WTC11 (cell line): ENCODE results near the gene GDF2. TPM values are rescaled to one million over a fixed set of nuclear protein-coding genes. Genes with fewer than 3 reads are reported as not detected.

Source experiments
- ATAC-seq: fragments of 200-7000 bp; cut with Tn5 transposase; 2 replicates; pipeline ENCODE4 v1.10.0; 2021; ENCODE audit warnings: mild to moderate bottlenecking, moderate library complexity
- Bru-seq: library from RNA; stranded (reverse); fragments of 400-500 nt; gene quantifications from one replicate; lab custom pipeline; 2021; lab: Mats Ljungman, UMichigan
- CTCF ChIA-PET: fragments of 300-600 bp; sonication (Branson Sonifier 250); formaldehyde crosslinking; loops from one replicate; lab custom pipeline; 2021; ENCODE audit warnings: antibody characterized with exemption; lab: Charles Lee
- POLR2A ChIA-PET: fragments of 350-600 bp; sonication (Branson Sonifier 250); formaldehyde crosslinking; loops from one replicate; lab custom pipeline; 2021; ENCODE audit warnings: antibody characterized with exemption; lab: Charles Lee
- DNase-seq: peaks from one replicate; pipeline ENCODE4 v3.0.0; 2021; ENCODE audit warnings: low spot score
- H3K27ac Mint-ChIP-seq: 2 replicates; pipeline ENCODE4 v1.8.0; 2021; ENCODE audit warnings: mixed read lengths
- H3K27me3 Mint-ChIP-seq: 2 replicates; pipeline ENCODE4 v1.8.0; 2021; ENCODE audit warnings: low read depth, mild to moderate bottlenecking, moderate library complexity, mixed read lengths
- H3K36me3 Mint-ChIP-seq: 2 replicates; pipeline ENCODE4 v1.8.0; 2021; ENCODE audit warnings: mixed read lengths
- H3K4me1 Mint-ChIP-seq: 2 replicates; pipeline ENCODE4 v1.8.0; 2022; ENCODE audit warnings: mixed read lengths
- H3K4me3 Mint-ChIP-seq: 2 replicates; pipeline ENCODE4 v1.8.0; 2021; ENCODE audit warnings: mild to moderate bottlenecking, moderate library complexity, mixed read lengths
- H3K9me3 Mint-ChIP-seq: 2 replicates; pipeline ENCODE4 v1.8.0; 2021; ENCODE audit warnings: mixed read lengths
- CBFB ChIP-seq: sonication (generic); formaldehyde crosslinking; IDR thresholded peaks from 2 replicates; pipeline ENCODE4 v1.8.1; 2022; ENCODE audit warnings: mild to moderate bottlenecking, low read depth, missing genetic modification reagents
- FOXK1 ChIP-seq: sonication (generic); formaldehyde crosslinking; IDR thresholded peaks from 2 replicates; pipeline ENCODE4 v1.8.0; 2022; ENCODE audit warnings: mild to moderate bottlenecking, moderate library complexity, missing genetic modification reagents
- JAZF1 ChIP-seq: fragments of 250-450 bp; sonication (Bioruptor Pico); IDR thresholded peaks from 2 replicates; pipeline ENCODE4 v1.9.0; 2021; ENCODE audit warnings: moderate library complexity, mild to moderate bottlenecking, inconsistent platforms
- KAT7 ChIP-seq: sonication (generic); formaldehyde crosslinking; IDR thresholded peaks from 2 replicates; pipeline ENCODE4 v1.8.1; 2023; ENCODE audit warnings: missing genetic modification reagents, mild to moderate bottlenecking, borderline replicate concordance
- NFATC4 ChIP-seq: fragments of 250-450 bp; sonication (Bioruptor Pico); IDR thresholded peaks from 2 replicates; pipeline ENCODE4 v1.9.0; 2021; ENCODE audit warnings: mild to moderate bottlenecking
- NFE2L1 ChIP-seq: sonication (generic); formaldehyde crosslinking; IDR thresholded peaks from 2 replicates; pipeline ENCODE4 v1.8.1; 2023; ENCODE audit warnings: missing genetic modification reagents
- NFYB ChIP-seq: sonication (generic); formaldehyde crosslinking; conservative IDR thresholded peaks from 2 replicates; pipeline ENCODE4 v1.8.0; 2022; ENCODE audit warnings: low read depth, missing genetic modification reagents
- PRDM15 ChIP-seq: sonication (generic); formaldehyde crosslinking; IDR thresholded peaks from 2 replicates; pipeline ENCODE4 v1.8.0; 2022; ENCODE audit warnings: missing genetic modification reagents
- SMAD4 ChIP-seq: sonication (generic); formaldehyde crosslinking; IDR thresholded peaks from 2 replicates; pipeline ENCODE4 v1.8.0; 2022; ENCODE audit warnings: mild to moderate bottlenecking, missing genetic modification reagents
- SP1 ChIP-seq: sonication (generic); formaldehyde crosslinking; conservative IDR thresholded peaks from 2 replicates; pipeline ENCODE4 v1.8.1; 2022; ENCODE audit warnings: missing genetic modification reagents
- TCF7 ChIP-seq: sonication (generic); formaldehyde crosslinking; IDR thresholded peaks from 2 replicates; pipeline ENCODE4 v1.8.0; 2022; ENCODE audit warnings: mild to moderate bottlenecking, low read depth, missing genetic modification reagents, moderate library complexity
- ZNF396 ChIP-seq: fragments of 250-450 bp; sonication (Bioruptor Pico); IDR thresholded peaks from 2 replicates; pipeline ENCODE4 v1.8.0; 2021; ENCODE audit warnings: mild to moderate bottlenecking, moderate library complexity, borderline replicate concordance
- ZNF416 ChIP-seq: fragments of 250-450 bp; sonication (Bioruptor Pico); IDR thresholded peaks from 2 replicates; pipeline ENCODE4 v1.9.0; 2021; ENCODE audit warnings: mild to moderate bottlenecking, inconsistent platforms
- ZNF423 ChIP-seq: fragments of 250-450 bp; sonication (Bioruptor Pico); IDR thresholded peaks from 2 replicates; pipeline ENCODE4 v2.1.2; 2022; ENCODE audit warnings: mild to moderate bottlenecking, moderate library complexity
- long read RNA-seq, 3 experiments: library from RNA in 1 of 3; library from capped mRNA in 1 of 3; library from polyadenylated mRNA in 1 of 3; unstranded in 2 of 3; stranded (forward) in 1 of 3; transcript quantifications; one replicate each; pipeline ENCODE4 v2.0.0, GENCODE V29; 2021
- total RNA-seq: library from RNA; stranded (reverse); gene quantifications from 3 replicates; pipeline ENCODE4 v1.2.3, GENCODE V29; 2021
- TF ChIP-seq, protein P1 (sequence below): sonication (generic); formaldehyde crosslinking; IDR thresholded peaks from 2 replicates; pipeline ENCODE4 v1.8.0; 2023; ENCODE audit warnings: missing genetic modification reagents, mild to moderate bottlenecking, borderline replicate concordance
- TF ChIP-seq, protein P2 (sequence below): sonication (generic); formaldehyde crosslinking; IDR thresholded peaks from 2 replicates; pipeline ENCODE4 v1.8.1; 2023; ENCODE audit warnings: mild to moderate bottlenecking, missing genetic modification reagents, moderate library complexity
- TF ChIP-seq, protein P3 (sequence below): sonication (generic); formaldehyde crosslinking; conservative IDR thresholded peaks from 2 replicates; pipeline ENCODE4 v1.8.1; 2023; ENCODE audit warnings: mild to moderate bottlenecking, low read depth, missing genetic modification reagents, moderate library complexity

GDF2 gene
- not detected in 3 replicates for total RNA-seq
- Bru-seq, nascent RNA, result not detected
- long read RNA-seq, experiment 1, result 0 reads
- long read RNA-seq, experiment 2, result 0 reads
- long read RNA-seq, experiment 3, result 0 reads

- no peaks in the 10 kb centered on the region for H3K36me3 Mint-ChIP-seq
- TF ChIP-seq ZNF396 (CRISPR knock-in tag), result no peak
- no peak for TF ChIP-seq NFYB
- TF ChIP-seq NFATC4 (CRISPR knock-in tag), result no peak
- TF ChIP-seq FOXK1, result no peak
- no peak for TF ChIP-seq SMAD4 (CRISPR knock-in tag)
- no peak for TF ChIP-seq ZNF423 (CRISPR knock-in tag)
- TF ChIP-seq, protein P1, sequence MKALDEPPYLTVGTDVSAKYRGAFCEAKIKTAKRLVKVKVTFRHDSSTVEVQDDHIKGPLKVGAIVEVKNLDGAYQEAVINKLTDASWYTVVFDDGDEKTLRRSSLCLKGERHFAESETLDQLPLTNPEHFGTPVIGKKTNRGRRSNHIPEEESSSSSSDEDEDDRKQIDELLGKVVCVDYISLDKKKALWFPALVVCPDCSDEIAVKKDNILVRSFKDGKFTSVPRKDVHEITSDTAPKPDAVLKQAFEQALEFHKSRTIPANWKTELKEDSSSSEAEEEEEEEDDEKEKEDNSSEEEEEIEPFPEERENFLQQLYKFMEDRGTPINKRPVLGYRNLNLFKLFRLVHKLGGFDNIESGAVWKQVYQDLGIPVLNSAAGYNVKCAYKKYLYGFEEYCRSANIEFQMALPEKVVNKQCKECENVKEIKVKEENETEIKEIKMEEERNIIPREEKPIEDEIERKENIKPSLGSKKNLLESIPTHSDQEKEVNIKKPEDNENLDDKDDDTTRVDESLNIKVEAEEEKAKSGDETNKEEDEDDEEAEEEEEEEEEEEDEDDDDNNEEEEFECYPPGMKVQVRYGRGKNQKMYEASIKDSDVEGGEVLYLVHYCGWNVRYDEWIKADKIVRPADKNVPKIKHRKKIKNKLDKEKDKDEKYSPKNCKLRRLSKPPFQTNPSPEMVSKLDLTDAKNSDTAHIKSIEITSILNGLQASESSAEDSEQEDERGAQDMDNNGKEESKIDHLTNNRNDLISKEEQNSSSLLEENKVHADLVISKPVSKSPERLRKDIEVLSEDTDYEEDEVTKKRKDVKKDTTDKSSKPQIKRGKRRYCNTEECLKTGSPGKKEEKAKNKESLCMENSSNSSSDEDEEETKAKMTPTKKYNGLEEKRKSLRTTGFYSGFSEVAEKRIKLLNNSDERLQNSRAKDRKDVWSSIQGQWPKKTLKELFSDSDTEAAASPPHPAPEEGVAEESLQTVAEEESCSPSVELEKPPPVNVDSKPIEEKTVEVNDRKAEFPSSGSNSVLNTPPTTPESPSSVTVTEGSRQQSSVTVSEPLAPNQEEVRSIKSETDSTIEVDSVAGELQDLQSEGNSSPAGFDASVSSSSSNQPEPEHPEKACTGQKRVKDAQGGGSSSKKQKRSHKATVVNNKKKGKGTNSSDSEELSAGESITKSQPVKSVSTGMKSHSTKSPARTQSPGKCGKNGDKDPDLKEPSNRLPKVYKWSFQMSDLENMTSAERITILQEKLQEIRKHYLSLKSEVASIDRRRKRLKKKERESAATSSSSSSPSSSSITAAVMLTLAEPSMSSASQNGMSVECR, result no peak
- TF ChIP-seq CBFB (CRISPR knock-in tag), result no peak
- TF ChIP-seq, protein P2, sequence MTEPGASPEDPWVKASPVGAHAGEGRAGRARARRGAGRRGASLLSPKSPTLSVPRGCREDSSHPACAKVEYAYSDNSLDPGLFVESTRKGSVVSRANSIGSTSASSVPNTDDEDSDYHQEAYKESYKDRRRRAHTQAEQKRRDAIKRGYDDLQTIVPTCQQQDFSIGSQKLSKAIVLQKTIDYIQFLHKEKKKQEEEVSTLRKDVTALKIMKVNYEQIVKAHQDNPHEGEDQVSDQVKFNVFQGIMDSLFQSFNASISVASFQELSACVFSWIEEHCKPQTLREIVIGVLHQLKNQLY (CRISPR knock-in tag), result no peak
- no peak for TF ChIP-seq KAT7 (CRISPR knock-in tag)
- TF ChIP-seq, protein P3, sequence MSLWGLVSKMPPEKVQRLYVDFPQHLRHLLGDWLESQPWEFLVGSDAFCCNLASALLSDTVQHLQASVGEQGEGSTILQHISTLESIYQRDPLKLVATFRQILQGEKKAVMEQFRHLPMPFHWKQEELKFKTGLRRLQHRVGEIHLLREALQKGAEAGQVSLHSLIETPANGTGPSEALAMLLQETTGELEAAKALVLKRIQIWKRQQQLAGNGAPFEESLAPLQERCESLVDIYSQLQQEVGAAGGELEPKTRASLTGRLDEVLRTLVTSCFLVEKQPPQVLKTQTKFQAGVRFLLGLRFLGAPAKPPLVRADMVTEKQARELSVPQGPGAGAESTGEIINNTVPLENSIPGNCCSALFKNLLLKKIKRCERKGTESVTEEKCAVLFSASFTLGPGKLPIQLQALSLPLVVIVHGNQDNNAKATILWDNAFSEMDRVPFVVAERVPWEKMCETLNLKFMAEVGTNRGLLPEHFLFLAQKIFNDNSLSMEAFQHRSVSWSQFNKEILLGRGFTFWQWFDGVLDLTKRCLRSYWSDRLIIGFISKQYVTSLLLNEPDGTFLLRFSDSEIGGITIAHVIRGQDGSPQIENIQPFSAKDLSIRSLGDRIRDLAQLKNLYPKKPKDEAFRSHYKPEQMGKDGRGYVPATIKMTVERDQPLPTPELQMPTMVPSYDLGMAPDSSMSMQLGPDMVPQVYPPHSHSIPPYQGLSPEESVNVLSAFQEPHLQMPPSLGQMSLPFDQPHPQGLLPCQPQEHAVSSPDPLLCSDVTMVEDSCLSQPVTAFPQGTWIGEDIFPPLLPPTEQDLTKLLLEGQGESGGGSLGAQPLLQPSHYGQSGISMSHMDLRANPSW, result no peak
- no peak for TF ChIP-seq JAZF1 (CRISPR knock-in tag)
- no peak for TF ChIP-seq PRDM15
- no peak for TF ChIP-seq SP1 (CRISPR knock-in tag)
- no peak for TF ChIP-seq TCF7 (CRISPR knock-in tag)
- no peak for TF ChIP-seq ZNF416 (CRISPR knock-in tag)
- TF ChIP-seq NFE2L1 (CRISPR knock-in tag), result no peak
- no peaks in the 10 kb centered on the region for H3K27me3 Mint-ChIP-seq
- ChIA-PET POLR2A (no interaction called here), CTCF (interaction anchor here (0.7 to 3.6 kb wide), 6 partner anchors 10 to 298 kb away, joined by 3 to 13 read pairs (median 4); no protein-coding TSS in a partner anchor)
- DNase-seq (no peak), ATAC-seq (no peak)
- H3K9me3 Mint-ChIP-seq, result peaks cover 5% of the 10 kb centered on the region
- no peak within 1 kb of the TSS for H3K27ac Mint-ChIP-seq
- H3K4me3 Mint-ChIP-seq, result no peak within 1 kb of the TSS
- H3K4me1 Mint-ChIP-seq, result no peaks in the 10 kb centered on the region
Observed at GRCh38 chr10:47322300-47323061, at the start of gene GDF2. Gene GDF2, plus strand, starts transcription at chr10:47322454. Its CDS starts 215 bp downstream, at chr10:47322669.
